Mucosa of descending colon (tissue), 3 donors: ENCODE data around the gene NFAM1. TPM values are rescaled to one million over a fixed set of nuclear protein-coding genes. Genes with fewer than 3 reads are reported as not detected.

Experiments
- ATAC-seq: fragments of 200-7000 bp; cut with Tn5 transposase; one replicate; pipeline ENCODE4 v1.9.1; 2020; ENCODE audit warnings: mild to moderate bottlenecking, moderate library complexity
- DNase-seq, 3 donors: peaks; one replicate each; pipeline ENCODE4 v3.0.0-alpha.2; 2020
- H3K36me3 ChIP-seq: fragments of 200-600 bp; one replicate; pipeline ENCODE4 v1.8.0; 2021; ENCODE audit warnings: low read depth, mild to moderate bottlenecking
- H3K4me1 ChIP-seq: fragments of 200-600 bp; one replicate; pipeline ENCODE4 v1.8.0; 2021; ENCODE audit warnings: low read depth, mild to moderate bottlenecking
- H3K4me3 ChIP-seq: fragments of 200-600 bp; one replicate; pipeline ENCODE4 v1.8.0; 2021; ENCODE audit warnings: mild to moderate bottlenecking
- H3K9me3 ChIP-seq: fragments of 200-600 bp; one replicate; pipeline ENCODE4 v1.8.0; 2021; ENCODE audit warnings: mild to moderate bottlenecking
- intact Hi-C, 2 donors: fragments of 100-400 bp; cut with DNase I in 1 of 2; cut with micrococcal nuclease in 1 of 2; formaldehyde crosslinking; loops; one replicate each; pipeline versions ENCODE4 v1.11.0 to v1.11.1; 2022; cut with DNase I, micrococcal nuclease
- total RNA-seq, 3 donors: library from RNA; stranded (reverse); fragmentation: NEBNext Ultra II Directional in 2 of 3; extraction: Animal tissue kit (Norgen Biotek cat#: 25700) in 2 of 3; gene quantifications; one replicate each; pipeline versions ENCODE4 v1.2.1 to v1.2.4, GENCODE V29; 2021 to 2023
- TF ChIP-seq, protein P1 (sequence below): fragments of 200-600 bp; IDR thresholded peaks from one replicate; pipeline ENCODE4 v1.8.0; 2022; ENCODE audit warnings: antibody characterized with exemption, mild to moderate bottlenecking
- donor health status: DM: no; HTN: no; CAD: no; lungs with moderate emphysema.
- donor health status: DM: no; HTN: no; CAD: no.
- donor health status: DM: no; HTN: yes; CAD: no.

NFAM1 gene
- total RNA-seq, 3 donors from 2014 or later: 0.46 to 3.1 (median 2.9) TPM

DNA sequence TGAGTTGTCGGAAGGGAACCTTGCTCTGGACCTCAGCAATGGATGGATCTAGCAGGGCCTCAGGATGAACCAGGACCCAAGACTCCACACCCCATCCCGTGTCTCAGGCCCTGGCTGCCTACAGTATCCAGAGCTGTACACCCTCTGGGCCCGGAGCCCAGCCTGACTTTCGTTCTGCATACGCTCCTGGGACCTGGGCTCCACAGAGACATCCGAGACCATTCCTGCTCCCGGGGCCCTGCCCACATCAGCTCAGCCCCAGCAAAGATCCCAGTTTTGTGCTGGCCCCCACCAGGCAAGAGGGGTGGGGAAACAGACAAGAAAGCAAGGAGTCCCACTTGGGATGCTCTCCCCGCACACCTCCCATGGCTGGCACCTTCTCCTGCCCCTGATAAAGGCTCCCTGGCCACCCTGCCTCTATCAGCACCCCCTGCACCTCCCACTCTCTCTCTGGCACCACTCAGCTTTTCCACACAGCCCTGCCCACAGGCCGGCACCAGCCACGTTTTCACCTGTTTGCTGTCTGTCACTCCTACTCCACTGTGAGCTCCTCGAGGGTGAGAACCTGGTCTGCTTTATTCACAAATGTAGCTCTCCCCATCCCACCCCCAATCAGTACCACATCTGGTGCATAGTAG is 97.2 kb downstream of the NFAM1 start:
- DNase-seq (no peak), ATAC-seq (no peak)
- TF ChIP-seq, protein P1, sequence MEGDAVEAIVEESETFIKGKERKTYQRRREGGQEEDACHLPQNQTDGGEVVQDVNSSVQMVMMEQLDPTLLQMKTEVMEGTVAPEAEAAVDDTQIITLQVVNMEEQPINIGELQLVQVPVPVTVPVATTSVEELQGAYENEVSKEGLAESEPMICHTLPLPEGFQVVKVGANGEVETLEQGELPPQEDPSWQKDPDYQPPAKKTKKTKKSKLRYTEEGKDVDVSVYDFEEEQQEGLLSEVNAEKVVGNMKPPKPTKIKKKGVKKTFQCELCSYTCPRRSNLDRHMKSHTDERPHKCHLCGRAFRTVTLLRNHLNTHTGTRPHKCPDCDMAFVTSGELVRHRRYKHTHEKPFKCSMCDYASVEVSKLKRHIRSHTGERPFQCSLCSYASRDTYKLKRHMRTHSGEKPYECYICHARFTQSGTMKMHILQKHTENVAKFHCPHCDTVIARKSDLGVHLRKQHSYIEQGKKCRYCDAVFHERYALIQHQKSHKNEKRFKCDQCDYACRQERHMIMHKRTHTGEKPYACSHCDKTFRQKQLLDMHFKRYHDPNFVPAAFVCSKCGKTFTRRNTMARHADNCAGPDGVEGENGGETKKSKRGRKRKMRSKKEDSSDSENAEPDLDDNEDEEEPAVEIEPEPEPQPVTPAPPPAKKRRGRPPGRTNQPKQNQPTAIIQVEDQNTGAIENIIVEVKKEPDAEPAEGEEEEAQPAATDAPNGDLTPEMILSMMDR: no peak
- no peaks in the 10 kb centered on the region for H3K9me3 ChIP-seq
- no peak overlapping the region for H3K4me3 ChIP-seq
- intact Hi-C loops: no loop called here
- peaks cover 14% of the 10 kb centered on the region for H3K4me1 ChIP-seq
- no peaks in the 10 kb centered on the region for H3K36me3 ChIP-seq

DNA sequence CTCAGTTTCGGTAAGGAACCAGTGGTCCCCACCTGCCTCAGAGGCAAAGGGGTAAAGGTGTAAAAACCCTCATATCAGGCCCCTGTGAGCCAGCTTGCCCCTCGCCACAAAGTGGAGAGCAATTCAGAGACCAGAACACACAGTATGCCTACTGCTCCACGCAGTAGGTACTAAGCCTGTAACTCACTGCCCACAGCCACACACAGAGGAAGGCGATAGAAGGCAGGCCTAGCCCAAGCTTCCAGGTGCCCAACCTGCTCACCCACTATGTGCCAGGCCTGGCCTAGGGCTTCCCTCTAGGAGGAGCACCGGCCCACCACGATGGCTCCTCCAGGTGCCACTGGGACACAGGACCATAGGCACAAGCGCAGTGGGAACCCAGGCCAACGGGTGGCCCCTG is 98.7 kb downstream of the NFAM1 start:
- Histone ChIP-seq H3K4me3 (no peak overlapping the region), H3K36me3 (no peaks in the 10 kb centered on the region), H3K9me3 (no peaks in the 10 kb centered on the region), H3K4me1 (peaks cover 8% of the 10 kb centered on the region)
- intact Hi-C loops: no loop called here
- TF ChIP-seq, protein P1: no peak
- DNase-seq (no peak), ATAC-seq (no peak)

DNA sequence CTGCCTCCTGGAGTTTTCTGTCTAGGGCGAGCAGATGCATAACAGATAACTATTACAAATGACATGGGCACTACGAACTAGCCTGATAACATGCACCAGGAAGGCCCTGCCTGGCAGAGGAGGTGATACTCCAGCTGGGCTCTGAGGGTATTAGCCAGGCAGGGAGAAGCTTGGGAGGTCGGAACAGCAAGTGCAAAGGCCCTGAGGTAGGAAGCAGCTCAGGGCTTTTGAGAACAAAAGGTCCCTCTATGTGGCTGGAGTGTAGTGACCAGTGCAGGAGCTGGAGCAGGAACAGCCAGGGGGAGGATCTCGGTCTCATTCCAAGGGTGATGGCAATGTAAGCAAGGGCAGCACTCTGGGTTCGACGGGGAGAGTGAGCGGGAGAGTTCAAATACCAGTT is 100.1 kb downstream of the NFAM1 start:
- no peaks in the 10 kb centered on the region for H3K36me3 ChIP-seq
- H3K4me3 ChIP-seq: no peak overlapping the region
- ATAC-seq (no peak), DNase-seq (no peak)
- H3K9me3 ChIP-seq: no peaks in the 10 kb centered on the region
- intact Hi-C loops: no loop called here
- TF ChIP-seq, protein P1: no peak
- H3K4me1 ChIP-seq: peaks cover 4% of the 10 kb centered on the region

DNA sequence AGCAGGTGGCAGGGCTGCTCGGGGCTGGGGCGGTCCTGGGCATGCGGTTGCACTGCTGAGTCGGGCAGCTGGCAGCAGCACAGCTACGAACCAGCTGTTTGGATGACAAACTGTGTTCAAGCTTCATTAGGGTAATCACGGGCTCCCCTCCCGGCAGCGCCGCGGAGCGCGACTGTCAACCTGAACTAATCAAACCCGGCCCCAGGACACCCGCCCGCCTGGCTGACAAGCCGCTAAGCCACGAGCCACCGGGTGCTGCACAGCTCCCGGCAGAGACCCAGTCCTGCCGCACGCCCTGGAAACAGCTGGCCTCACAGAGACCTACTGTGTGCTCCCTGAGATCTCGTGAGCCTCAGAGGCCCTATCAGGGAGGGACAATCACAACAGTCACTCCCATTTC is 101.2 kb downstream of the NFAM1 start:
- H3K9me3 ChIP-seq: no peaks in the 10 kb centered on the region
- TF ChIP-seq, protein P1: no peak
- intact Hi-C loops: no loop called here
- no peaks in the 10 kb centered on the region for H3K36me3 ChIP-seq
- DNase-seq (peak in 1 of 3 donors; percentile 44), ATAC-seq (peak; percentile 47)
- no peak overlapping the region for H3K4me3 ChIP-seq
- H3K4me1 ChIP-seq: peaks cover 4% of the 10 kb centered on the region

Other genes starting within 250 kb of the NFAM1 start
- gene TCF20, start 161.8 kb downstream of the NFAM1 start, total RNA-seq: 10 to 100 TPM; 50.6 to 62.8 (median 58.2) TPM
- gene RRP7A, start 87.4 kb upstream of the NFAM1 start, total RNA-seq: 10 to 100 TPM; 32.2 to 37.0 (median 32.4) TPM
- 1 to 10 TPM in 1 of 3 donors, under 1 TPM in 2; 0.52 to 2.5 (median 0.89) TPM for gene SERHL2, start 121.6 kb upstream of the NFAM1 start, total RNA-seq
- 10 to 100 TPM; 58.6 to 65.8 (median 65.0) TPM for gene POLDIP3, start 182.5 kb upstream of the NFAM1 start, total RNA-seq
- gene ATP5MGL, start 208.2 kb upstream of the NFAM1 start, total RNA-seq: 1 to 10 TPM in 2 of 3 donors, under 1 TPM in 1; 0.92 to 1.7 (median 1.2) TPM
- gene CYB5R3, start 217.0 kb upstream of the NFAM1 start, total RNA-seq: 100 to 1,000 TPM; 139 to 211 (median 176) TPM